Keratinocyte (primary cell): ENCODE results near the gene SIAE. TPM values are rescaled to one million over a fixed set of nuclear protein-coding genes. Genes with fewer than 3 reads are reported as not detected.
"Not testable (repeated sequence)": the region's sequence is repeated elsewhere in the genome, so short reads cannot be mapped to it uniquely, and the experiment has no call there.

Experiments
- DNase-seq: peaks from one replicate; pipeline ENCODE4 v3.0.0-alpha.2; 2011; ENCODE audit warnings: low read depth, missing footprints, low spot score
- FAIRE-seq: peaks from 2 replicates; lab custom pipeline; 2011; peaks lifted over from hg19 to GRCh38; lab: Jason Lieb, UNC
- H2AFZ ChIP-seq: 2 replicates; pipeline ENCODE4 v1.6.0; 2012; ENCODE audit warnings: low read length, control low read depth, inconsistent platforms; ENCODE audit not compliant: control insufficient read depth
- H3K27ac ChIP-seq: 2 replicates; pipeline ENCODE4 v1.5.1; 2011; ENCODE audit warnings: low read length; ENCODE audit not compliant: control insufficient read depth, insufficient read depth
- H3K27me3 ChIP-seq: 3 replicates; pipeline ENCODE4 v1.6.0; 2011; ENCODE audit warnings: low read length; ENCODE audit not compliant: control insufficient read depth, insufficient read depth; ENCODE audit errors: extremely low read depth
- H3K36me3 ChIP-seq, 2 experiments: 2 replicates in 1 of 2; 3 replicates in 1 of 2; pipeline ENCODE4 v1.5.1; 2011; ENCODE audit warnings: low read length in 2 of 2, mild to moderate bottlenecking in 1 of 2; ENCODE audit not compliant: control insufficient read depth in 2 of 2, insufficient read depth in 2 of 2; ENCODE audit errors: extremely low read depth in 1 of 2
- H3K4me1 ChIP-seq: 3 replicates; pipeline ENCODE4 v1.5.1; 2011; ENCODE audit warnings: low read length; ENCODE audit not compliant: control insufficient read depth, insufficient read depth; ENCODE audit errors: extremely low read depth
- H3K4me2 ChIP-seq: 3 replicates; pipeline ENCODE4 v1.6.0; 2011; ENCODE audit warnings: low read depth, low read length; ENCODE audit not compliant: control insufficient read depth, insufficient read depth; ENCODE audit errors: extremely low read depth
- H3K4me3 ChIP-seq, 3 experiments: fragments of 200-600 bp in 1 of 3; sonication (generic) in 1 of 3; 2 replicates in 2 of 3; 3 replicates in 1 of 3; pipeline ENCODE4 v1.5.1; 2011 to 2016; ENCODE audit warnings: low read length in 3 of 3, mild to moderate bottlenecking in 3 of 3, control low read depth in 2 of 3, inconsistent platforms in 1 of 3, low read depth in 1 of 3, mixed read lengths in 1 of 3, mixed run types in 1 of 3, moderate library complexity in 1 of 3; ENCODE audit not compliant: control insufficient read depth in 2 of 3, insufficient read depth in 2 of 3; ENCODE audit errors: extremely low read depth in 1 of 3
- H3K79me2 ChIP-seq: 2 replicates; pipeline ENCODE4 v1.6.0; 2012; ENCODE audit warnings: low read length; ENCODE audit not compliant: control insufficient read depth, insufficient read depth
- H3K9ac ChIP-seq: 3 replicates; pipeline ENCODE4 v1.6.0; 2011; ENCODE audit warnings: low read length; ENCODE audit not compliant: control insufficient read depth, insufficient read depth; ENCODE audit errors: extremely low read depth
- H3K9me1 ChIP-seq: 3 replicates; pipeline ENCODE4 v1.6.0; 2011; ENCODE audit warnings: low read length; ENCODE audit not compliant: control insufficient read depth, insufficient read depth; ENCODE audit errors: extremely low read depth
- H3K9me3 ChIP-seq: 2 replicates; pipeline ENCODE4 v1.5.1; 2012; ENCODE audit warnings: low read depth, low read length; ENCODE audit not compliant: control insufficient read depth
- H4K20me1 ChIP-seq: 3 replicates; pipeline ENCODE4 v1.6.0; 2011; ENCODE audit warnings: low read length; ENCODE audit not compliant: control insufficient read depth, insufficient read depth; ENCODE audit errors: extremely low read depth
- CTCF ChIP-seq, 3 experiments: IDR thresholded peaks in 1 of 3; conservative IDR thresholded peaks in 1 of 3; optimal IDR thresholded peaks in 1 of 3; 2 replicates in 2 of 3; 3 replicates in 1 of 3; pipeline versions ENCODE3 to v1.5.1; 2011; ENCODE audit warnings: low read length in 3 of 3, mild to moderate bottlenecking in 3 of 3, moderate library complexity in 2 of 3, control low read depth in 1 of 3, inconsistent platforms in 1 of 3; ENCODE audit not compliant: insufficient read depth in 2 of 3; ENCODE audit errors: extremely low read depth in 1 of 3
- EZH2 ChIP-seq: IDR thresholded peaks from one replicate; pipeline ENCODE4 v1.6.1; 2012; ENCODE audit warnings: inconsistent platforms, mild to moderate bottlenecking, low read length, moderate library complexity
- dilution Hi-C: fragments of 300-500 bp; cut with MboI; formaldehyde crosslinking; loops from one replicate; pipeline ENCODE4 v1.7.0; 2020; ENCODE audit warnings: low sequenced_read_pairs; ENCODE audit not compliant: extremely low pct_ligation_motif_present
- polyA plus RNA-seq, 5 experiments: library from polyadenylated mRNA; depleted of rRNA in 3 of 5; stranded (reverse) in 3 of 5; stranded (forward) in 1 of 5; unstranded in 1 of 5; fragments of >200 nt; gene quantifications; 1 replicate in 1 of 5; 2 replicates in 3 of 5; 3 replicates in 1 of 5; pipeline versions ENCODE4 v1.2.1 to v1.2.3, GENCODE V29; 2011 to 2012; ENCODE audit warnings: missing spikeins in 2 of 5, low read depth in 1 of 5, low replicate concordance in 1 of 5

Gene SIAE
- polyA plus RNA-seq, 1 donor (not counting 4 experiments of a cell fraction or from before 2014, with no cell fraction given): 26.6 TPM

- DNase-seq (no peak), FAIRE-seq (no peak)
- no peaks in the 10 kb centered on the region for H3K36me3 ChIP-seq
Observed at GRCh38 chr11:124608147-124608546, 65.4 kb downstream of the SIAE start.

GRCh38 chr11:124605719-124606118 is 67.8 kb downstream of the SIAE start:
- Histone ChIP-seq H3K9me3 (no peaks in the 10 kb centered on the region), H3K36me3 (no peaks in the 10 kb centered on the region), H3K27ac (no peak overlapping the region), H3K4me2 (no peak overlapping the region), H3K9ac (no peak overlapping the region), H3K9me1 (no peaks in the 10 kb centered on the region), H3K79me2 (no peaks in the 10 kb centered on the region), H3K4me1 (no peaks in the 10 kb centered on the region), H4K20me1 (no peaks in the 10 kb centered on the region), H3K4me3 (no peak overlapping the region), H2AFZ (no peak overlapping the region), H3K27me3 (peaks cover 4% of the 10 kb centered on the region)
- no peak for DNase-seq
- no peak for FAIRE-seq
- dilution Hi-C loops: no loop called here
- TF ChIP-seq CTCF (optimal IDR thresholded peaks at IDR 0.05 in 1 of 3, IDR thresholded peaks at IDR 0.05 in 1 of 3, conservative IDR thresholded peaks at IDR 0.05 in 1 of 3; ENCODE audit: extremely low read depth in 1 of 3, insufficient read depth in 2 of 3, low read length in 3 of 3) (no peak), EZH2 (no peak)

More at GRCh38 chr11:124608147-124608546, 65.4 kb downstream of the SIAE start:
- no peak overlapping the region for H3K4me2 ChIP-seq
- H3K9me3 ChIP-seq: no peaks in the 10 kb centered on the region
- no peak overlapping the region for H3K4me3 ChIP-seq
- H3K9me1 ChIP-seq: no peaks in the 10 kb centered on the region
- TF ChIP-seq EZH2 (no peak), CTCF (optimal IDR thresholded peaks at IDR 0.05 in 1 of 3, IDR thresholded peaks at IDR 0.05 in 1 of 3, conservative IDR thresholded peaks at IDR 0.05 in 1 of 3; ENCODE audit: extremely low read depth in 1 of 3, insufficient read depth in 2 of 3, low read length in 3 of 3) (no peak)
- dilution Hi-C loops: no loop called here
- H3K79me2 ChIP-seq: no peaks in the 10 kb centered on the region
- H3K9ac ChIP-seq: no peak overlapping the region
- no peaks in the 10 kb centered on the region for H3K27me3 ChIP-seq
- no peak overlapping the region for H3K27ac ChIP-seq
- H2AFZ ChIP-seq: no peak overlapping the region
- no peaks in the 10 kb centered on the region for H4K20me1 ChIP-seq
- H3K4me1 ChIP-seq: no peaks in the 10 kb centered on the region

- FAIRE-seq, H3K4me2 ChIP-seq, H3K9me3 ChIP-seq, H3K79me2 ChIP-seq, H3K4me3 ChIP-seq, DNase-seq, H3K9me1 ChIP-seq, dilution Hi-C loops, H2AFZ ChIP-seq, H3K36me3 ChIP-seq, H3K27me3 ChIP-seq, H3K9ac ChIP-seq, H4K20me1 ChIP-seq, H3K4me1 ChIP-seq, H3K27ac ChIP-seq: not testable (repeated sequence)
Observed at GRCh38 chr11:124602723-124603122, 70.8 kb downstream of the SIAE start.
